Mesendoderm (in vitro differentiated cells): ENCODE measurements around the gene KIF5A.

Experiments
- DNase-seq: peaks from one replicate; pipeline ENCODE4 v3.0.0; 2013
- H2AK5ac ChIP-seq: 2 replicates; pipeline ENCODE4 v1.6.1; 2013; ENCODE audit warnings: low read length, inconsistent platforms
- H2BK120ac ChIP-seq: 2 replicates; pipeline ENCODE4 v1.6.1; 2013; ENCODE audit warnings: low read depth, mild to moderate bottlenecking, low read length, moderate library complexity, mixed read lengths
- H2BK15ac ChIP-seq: replicated peaks from 2 replicates; pipeline ENCODE4 v1.6.1; 2013; ENCODE audit warnings: low read depth, mild to moderate bottlenecking, moderate library complexity
- H2BK5ac ChIP-seq: 2 replicates; pipeline ENCODE4 v1.6.1; 2013; ENCODE audit warnings: low read length, inconsistent platforms
- H3K18ac ChIP-seq: 2 replicates; pipeline ENCODE4 v1.6.1; 2013; ENCODE audit warnings: mild to moderate bottlenecking, low read length, mixed read lengths
- H3K23ac ChIP-seq: one replicate; pipeline ENCODE4 v1.6.1; 2013; ENCODE audit warnings: low read length
- H3K27ac ChIP-seq: 2 replicates; pipeline ENCODE4 v1.5.1; 2013; ENCODE audit warnings: low read depth, mild to moderate bottlenecking, inconsistent platforms, low read length, moderate library complexity
- H3K27me3 ChIP-seq: 2 replicates; pipeline ENCODE4 v1.6.1; 2013; ENCODE audit warnings: low read length, control low read depth, mild to moderate bottlenecking, inconsistent platforms; ENCODE audit not compliant: insufficient read depth, poor library complexity
- H3K36me3 ChIP-seq: 2 replicates; pipeline ENCODE4 v1.6.1; 2013; ENCODE audit warnings: low read length, inconsistent platforms; ENCODE audit not compliant: control insufficient read depth, insufficient read depth
- H3K4ac ChIP-seq: one replicate; pipeline ENCODE4 v1.6.1; 2013; ENCODE audit warnings: low read depth, mild to moderate bottlenecking, low read length, moderate library complexity
- H3K4me1 ChIP-seq: 2 replicates; pipeline ENCODE4 v1.6.1; 2013; ENCODE audit warnings: low read depth, low read length, inconsistent platforms; ENCODE audit not compliant: control insufficient read depth
- H3K4me2 ChIP-seq: 2 replicates; pipeline ENCODE4 v1.6.1; 2013; ENCODE audit warnings: low read length
- H3K4me3 ChIP-seq: 2 replicates; pipeline ENCODE4 v1.5.1; 2013; ENCODE audit warnings: mild to moderate bottlenecking, low read length
- H3K56ac ChIP-seq: one replicate; pipeline ENCODE4 v1.6.1; 2013; ENCODE audit warnings: low read length
- H3K79me1 ChIP-seq: 2 replicates; pipeline ENCODE4 v1.6.1; 2013; ENCODE audit warnings: low read length, inconsistent platforms
- H3K79me2 ChIP-seq: 2 replicates; pipeline ENCODE4 v1.6.1; 2013; ENCODE audit warnings: mild to moderate bottlenecking, low read length; ENCODE audit not compliant: control insufficient read depth, insufficient read depth
- H3K9ac ChIP-seq: 2 replicates; pipeline ENCODE4 v1.6.1; 2013; ENCODE audit warnings: low read length, inconsistent platforms
- H4K5ac ChIP-seq: one replicate; pipeline ENCODE4 v1.6.1; 2013; ENCODE audit warnings: low read length
- H4K8ac ChIP-seq: one replicate; pipeline ENCODE4 v1.6.1; 2013; ENCODE audit warnings: low read depth, mild to moderate bottlenecking, control low read depth, low read length, moderate library complexity
- WGBS: extraction: QIAGEN DNeasy Blood & Tissue Kit; methylation state at CpG from one replicate; pipeline ENCODE4 v1.1.7; 2013; ENCODE audit warnings: low lambda C conversion rate, missing lambda C conversion rate; ENCODE audit not compliant: insufficient coverage; ENCODE audit errors: extremely low coverage; 5-methylcytosine and 5-hydroxymethylcytosine counted together

KIF5A gene

DNA sequence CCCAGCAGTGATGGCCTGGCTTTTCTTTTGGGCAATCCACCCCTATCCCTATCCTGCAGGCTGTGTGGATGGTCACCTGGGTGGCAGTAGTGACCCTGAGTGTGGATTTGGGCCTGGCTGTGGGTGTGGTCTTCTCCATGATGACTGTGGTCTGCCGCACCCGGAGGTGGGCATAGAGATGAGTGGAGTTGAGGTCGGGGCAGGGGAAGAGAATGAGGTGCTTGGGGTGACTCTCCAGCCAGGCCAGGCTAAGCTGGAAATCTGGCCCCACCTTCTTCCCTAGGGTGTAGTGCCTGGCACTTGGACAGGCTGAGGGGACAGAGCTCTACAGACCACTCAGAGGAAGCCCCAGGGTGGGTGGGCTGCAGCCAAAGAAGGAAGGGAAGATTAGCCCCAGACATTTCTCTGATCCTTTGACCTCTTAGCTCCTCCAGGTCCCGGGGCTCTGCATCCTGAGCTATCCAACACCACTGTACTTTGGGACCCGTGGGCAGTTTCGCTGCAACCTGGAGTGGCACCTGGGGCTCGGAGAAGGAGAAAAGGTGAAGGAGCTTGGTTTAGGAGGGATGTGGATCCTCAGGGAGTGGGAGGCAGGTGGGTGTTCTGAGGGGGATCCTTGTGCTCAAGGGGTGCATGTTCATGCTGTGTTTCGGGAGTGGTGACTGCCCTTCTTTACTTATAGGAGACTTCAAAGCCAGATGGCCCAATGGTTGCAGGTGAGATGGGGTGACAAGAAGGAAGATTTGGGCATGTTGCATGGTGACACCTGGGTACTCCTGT, 74.8 kb downstream of the KIF5A start:
- H3K4me2 ChIP-seq: no peak overlapping the region
- no peak overlapping the region for H2BK15ac ChIP-seq
- no peaks in the 10 kb centered on the region for H3K79me2 ChIP-seq
- no peak overlapping the region for H3K18ac ChIP-seq
- no peaks in the 10 kb centered on the region for H3K36me3 ChIP-seq
- H2BK5ac ChIP-seq: no peak overlapping the region
- H3K27me3 ChIP-seq: peaks cover 84% of the 10 kb centered on the region
- no peak overlapping the region for H3K4ac ChIP-seq
- no peak overlapping the region for H4K5ac ChIP-seq
- no peak overlapping the region for H3K56ac ChIP-seq
- H2AK5ac ChIP-seq: no peak overlapping the region
- H3K4me3 ChIP-seq: no peak overlapping the region
- no peaks in the 10 kb centered on the region for H3K4me1 ChIP-seq
- no peak for DNase-seq
- H3K79me1 ChIP-seq: no peaks in the 10 kb centered on the region
- no peak overlapping the region for H3K9ac ChIP-seq
- H2BK120ac ChIP-seq: no peak overlapping the region
- no CpG with 5 or more reads among the region's 8 CpGs for WGBS
- H3K27ac ChIP-seq: no peak overlapping the region
- H4K8ac ChIP-seq: no peak overlapping the region
- H3K23ac ChIP-seq: no peak overlapping the region

DNA sequence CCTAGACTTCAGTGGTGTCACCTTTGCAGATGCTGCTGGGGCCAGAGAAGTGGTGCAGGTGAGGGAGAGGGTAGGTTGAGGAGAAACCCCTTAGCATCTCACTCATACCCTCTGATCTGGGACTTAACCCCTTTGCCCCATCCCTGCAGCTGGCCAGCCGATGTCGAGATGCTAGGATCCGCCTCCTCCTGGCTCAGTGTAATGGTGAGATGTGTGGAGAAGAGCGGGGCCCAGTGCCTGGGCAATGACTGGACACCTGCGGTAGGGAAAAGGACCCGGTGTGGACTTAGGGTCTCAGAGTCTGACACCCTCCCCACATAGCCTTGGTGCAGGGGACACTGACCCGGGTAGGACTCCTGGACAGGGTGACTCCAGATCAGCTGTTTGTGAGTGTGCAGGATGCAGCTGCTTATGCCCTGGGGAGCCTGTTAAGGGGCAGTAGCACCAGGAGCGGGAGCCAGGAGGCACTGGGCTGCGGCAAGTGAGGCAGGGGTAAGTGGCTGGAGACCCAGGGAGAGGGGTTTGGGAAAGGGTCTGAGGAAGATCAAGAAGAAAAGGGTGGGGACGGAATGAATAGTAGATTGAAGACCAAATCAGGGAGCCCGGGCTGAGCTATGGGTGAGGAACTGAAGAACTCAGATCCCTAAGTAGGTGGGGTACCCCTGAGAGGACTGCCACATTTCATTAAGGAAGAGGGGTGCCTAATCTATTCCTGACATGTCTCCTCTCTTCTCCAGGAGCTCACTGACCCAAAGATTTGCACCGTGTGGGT, 75.6 kb downstream of the KIF5A start:
- Histone ChIP-seq H2BK5ac (no peak overlapping the region), H3K9ac (no peak overlapping the region), H3K23ac (no peak overlapping the region), H3K36me3 (no peaks in the 10 kb centered on the region), H3K79me2 (no peaks in the 10 kb centered on the region), H2AK5ac (no peak overlapping the region), H3K27ac (no peak overlapping the region), H2BK15ac (no peak overlapping the region), H4K8ac (no peak overlapping the region), H3K56ac (no peak overlapping the region), H3K4ac (no peak overlapping the region), H3K79me1 (no peaks in the 10 kb centered on the region), H3K4me2 (no peak overlapping the region), H3K18ac (no peak overlapping the region), H3K4me3 (no peak overlapping the region), H3K4me1 (no peaks in the 10 kb centered on the region), H2BK120ac (no peak overlapping the region), H3K27me3 (peaks cover 84% of the 10 kb centered on the region), H4K5ac (no peak overlapping the region)
- no peak for DNase-seq
- no CpG with 5 or more reads among the region's 12 CpGs for WGBS

DNA sequence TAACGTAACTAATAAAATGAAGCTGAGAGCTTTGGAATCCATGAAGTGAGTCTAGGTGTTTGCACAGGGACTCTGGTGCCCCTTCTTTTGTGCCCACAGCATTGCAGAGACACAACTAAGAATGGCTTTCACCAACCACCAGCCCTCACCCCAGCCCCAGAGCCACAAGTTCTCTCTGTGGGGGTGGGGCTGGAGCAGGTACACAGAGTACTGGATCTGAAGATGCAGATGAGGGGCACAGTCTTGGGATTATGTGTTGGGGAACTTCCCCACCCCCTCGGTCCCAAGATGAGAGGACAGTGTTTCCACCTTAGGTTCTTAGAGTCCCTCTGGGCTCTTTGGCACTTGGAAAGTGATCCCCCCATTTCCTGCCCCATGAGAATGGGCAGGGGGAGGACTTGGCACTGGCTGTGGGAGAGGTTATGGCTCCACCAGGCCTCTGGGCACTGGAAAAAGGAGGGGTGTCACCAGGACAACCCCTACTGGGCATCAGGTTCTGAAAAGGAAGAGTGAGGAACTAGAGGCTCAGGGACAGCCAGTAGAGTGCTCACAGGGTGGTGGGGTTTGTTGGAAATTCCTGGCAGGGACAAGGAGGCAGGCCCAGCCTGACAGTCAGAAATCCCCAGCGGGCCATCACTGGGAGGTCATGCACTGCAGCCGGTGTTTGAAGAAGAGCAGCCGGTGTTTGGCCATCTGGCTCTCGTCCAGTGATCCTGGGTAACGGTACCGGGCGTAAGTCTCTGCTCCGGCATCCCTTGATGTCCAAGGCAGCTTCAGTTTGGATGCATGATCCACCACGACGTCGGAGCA, 76.5 kb downstream of the KIF5A start:
- no peak for DNase-seq
- H3K36me3 ChIP-seq: no peaks in the 10 kb centered on the region
- H2BK15ac ChIP-seq: no peak overlapping the region

DNA sequence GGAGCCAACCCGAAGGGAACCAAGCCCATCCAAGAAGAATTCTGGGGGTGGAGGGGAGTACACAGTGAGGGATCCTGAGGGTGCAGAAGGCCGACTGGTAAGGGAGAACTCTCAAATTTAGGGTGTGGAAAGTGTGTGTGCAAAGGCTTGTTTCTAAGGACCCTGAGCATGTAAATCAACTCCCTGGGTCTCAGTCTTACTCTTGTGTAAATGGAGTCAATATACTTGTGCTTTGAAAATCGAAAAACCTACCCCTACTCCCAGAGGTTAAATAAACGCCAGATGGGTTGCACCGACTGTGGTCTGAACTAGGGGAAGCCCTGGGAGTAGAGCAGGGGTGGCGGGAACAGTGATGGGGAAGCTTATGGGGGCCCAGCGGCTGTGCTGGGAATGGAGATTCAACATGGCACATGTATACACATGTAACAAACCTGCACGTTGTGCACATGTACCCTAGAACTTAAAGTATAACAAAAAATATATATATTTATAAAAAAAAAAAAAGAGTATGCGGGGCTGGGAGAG, 77.1 kb downstream of the KIF5A start:
- H3K79me1 ChIP-seq: no peaks in the 10 kb centered on the region
- no peak for DNase-seq
- no peak overlapping the region for H3K18ac ChIP-seq
- no CpG with 5 or more reads among the region's 9 CpGs for WGBS
- no peak overlapping the region for H2BK120ac ChIP-seq
- no peak overlapping the region for H3K56ac ChIP-seq
- H2BK5ac ChIP-seq: no peak overlapping the region
- no peak overlapping the region for H3K9ac ChIP-seq
- no peak overlapping the region for H3K4me3 ChIP-seq
- H3K4ac ChIP-seq: no peak overlapping the region
- H3K27ac ChIP-seq: no peak overlapping the region
- no peaks in the 10 kb centered on the region for H3K79me2 ChIP-seq
- H3K4me1 ChIP-seq: no peaks in the 10 kb centered on the region
- no peak overlapping the region for H3K23ac ChIP-seq
- H2AK5ac ChIP-seq: no peak overlapping the region
- H3K4me2 ChIP-seq: no peak overlapping the region
- no peaks in the 10 kb centered on the region for H3K36me3 ChIP-seq
- no peak overlapping the region for H4K8ac ChIP-seq
- no peak overlapping the region for H2BK15ac ChIP-seq
- no peak overlapping the region for H4K5ac ChIP-seq
- H3K27me3 ChIP-seq: peaks cover 87% of the 10 kb centered on the region

More for the DNA sequence above, 76.5 kb downstream of the KIF5A start:
- peaks cover 84% of the 10 kb centered on the region for H3K27me3 ChIP-seq
- H3K79me1 ChIP-seq: no peaks in the 10 kb centered on the region
- H3K79me2 ChIP-seq: no peaks in the 10 kb centered on the region
- H4K5ac ChIP-seq: no peak overlapping the region
- no peak overlapping the region for H2BK120ac ChIP-seq
- no peaks in the 10 kb centered on the region for H3K4me1 ChIP-seq
- H3K23ac ChIP-seq: no peak overlapping the region
- WGBS: no CpG with 5 or more reads among the region's 13 CpGs
- no peak overlapping the region for H3K27ac ChIP-seq
- no peak overlapping the region for H3K18ac ChIP-seq
- no peak overlapping the region for H4K8ac ChIP-seq
- H3K9ac ChIP-seq: no peak overlapping the region
- H3K56ac ChIP-seq: no peak overlapping the region
- H3K4ac ChIP-seq: no peak overlapping the region
- H3K4me2 ChIP-seq: no peak overlapping the region
- no peak overlapping the region for H2AK5ac ChIP-seq
- no peak overlapping the region for H2BK5ac ChIP-seq
- H3K4me3 ChIP-seq: no peak overlapping the region

DNA sequence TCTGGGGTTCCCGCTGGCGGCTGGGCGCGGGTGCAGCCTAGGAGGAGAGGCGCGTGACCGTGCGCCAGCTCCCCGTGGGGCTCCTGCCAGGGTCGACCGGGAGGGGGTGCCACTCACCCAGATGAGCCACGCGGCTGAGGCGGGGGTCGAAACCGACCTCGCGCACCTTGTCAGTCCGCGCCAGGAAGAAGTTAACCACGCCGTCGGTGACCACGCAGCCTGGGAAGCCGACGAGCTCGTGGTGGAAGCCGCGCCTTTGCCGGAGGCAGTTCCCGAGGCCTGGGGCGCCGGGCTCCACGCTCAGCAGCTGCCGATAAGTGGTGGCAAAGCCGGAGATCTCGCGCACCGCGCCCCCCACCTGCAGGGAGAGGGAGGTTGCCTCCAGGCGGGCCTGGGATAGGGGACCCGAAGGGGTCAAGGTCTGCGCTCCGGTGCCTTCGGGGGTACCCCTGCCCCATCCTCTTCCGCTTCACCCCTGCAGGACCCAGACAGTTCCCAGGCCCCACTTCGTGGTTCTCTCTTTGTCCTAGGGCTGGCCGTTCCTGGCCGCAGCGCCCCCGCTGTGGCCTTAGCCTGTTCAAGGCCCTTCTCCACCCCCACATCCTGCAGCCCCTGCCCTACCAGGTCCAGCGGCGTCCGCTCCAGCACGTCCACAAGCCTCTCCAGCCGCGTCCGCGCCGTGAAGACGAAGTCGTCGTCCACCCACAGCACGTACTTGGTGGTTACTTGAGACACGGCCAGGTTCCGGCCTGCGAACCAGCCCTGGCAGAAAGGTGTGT, 77.8 kb downstream of the KIF5A start:
- no peak for DNase-seq
- H2AK5ac ChIP-seq: no peak overlapping the region
- no peak overlapping the region for H4K8ac ChIP-seq
- H3K36me3 ChIP-seq: no peaks in the 10 kb centered on the region
- H3K4ac ChIP-seq: no peak overlapping the region
- H3K79me2 ChIP-seq: no peaks in the 10 kb centered on the region
- no peak overlapping the region for H3K9ac ChIP-seq
- no peak overlapping the region for H3K27ac ChIP-seq
- H3K4me2 ChIP-seq: no peak overlapping the region
- no peaks in the 10 kb centered on the region for H3K79me1 ChIP-seq
- H3K4me3 ChIP-seq: no peak overlapping the region
- WGBS: no CpG with 5 or more reads among the region's 67 CpGs
- no peak overlapping the region for H4K5ac ChIP-seq
- H3K23ac ChIP-seq: peak overlapping the region; percentile 19
- H3K27me3 ChIP-seq: peaks cover 86% of the 10 kb centered on the region
- no peak overlapping the region for H2BK5ac ChIP-seq
- H2BK120ac ChIP-seq: no peak overlapping the region
- no peak overlapping the region for H3K18ac ChIP-seq
- H3K56ac ChIP-seq: no peak overlapping the region
- H3K4me1 ChIP-seq: no peaks in the 10 kb centered on the region
- H2BK15ac ChIP-seq: no peak overlapping the region
